ENCODE results near the gene SLC9A3.

DNA sequence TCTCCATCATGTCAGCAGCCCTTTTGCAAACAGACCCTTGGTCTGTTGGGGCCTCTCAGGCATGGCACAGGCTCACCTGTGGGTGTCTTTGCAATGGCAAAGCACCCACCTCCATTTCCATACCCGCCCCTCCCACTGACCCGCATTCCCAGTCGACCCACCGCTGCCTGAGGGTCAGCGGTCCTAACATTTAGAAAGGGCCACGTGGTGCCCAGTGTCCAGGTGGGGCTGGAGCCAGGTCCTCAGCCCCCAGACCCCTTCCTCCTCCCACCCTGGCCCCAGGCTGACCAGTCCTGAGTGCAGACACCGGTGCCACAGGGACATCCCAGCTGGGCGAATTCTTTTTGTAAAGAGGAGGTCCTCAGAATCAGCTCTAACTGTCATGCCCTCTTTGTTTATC, 44.6 kb upstream of the SLC9A3 start:
- no peak for TF ChIP-seq ZNF23 (tag by site-specific recombination; IDR thresholded peaks at IDR 0.05; ENCODE audit: borderline replicate concordance)
- TF ChIP-seq ZBTB7A (tag by site-specific recombination; IDR thresholded peaks at IDR 0.05; ENCODE audit: low read depth), result no peak
- TF ChIP-seq CTCF (tag by site-specific recombination; IDR thresholded peaks at IDR 0.05), result no peak
- TF ChIP-seq PATZ1 (tag by site-specific recombination; IDR thresholded peaks at IDR 0.05), result no peak
- TF ChIP-seq REST (tag by site-specific recombination; IDR thresholded peaks at IDR 0.05), result no peak
- TF ChIP-seq, protein P1, sequence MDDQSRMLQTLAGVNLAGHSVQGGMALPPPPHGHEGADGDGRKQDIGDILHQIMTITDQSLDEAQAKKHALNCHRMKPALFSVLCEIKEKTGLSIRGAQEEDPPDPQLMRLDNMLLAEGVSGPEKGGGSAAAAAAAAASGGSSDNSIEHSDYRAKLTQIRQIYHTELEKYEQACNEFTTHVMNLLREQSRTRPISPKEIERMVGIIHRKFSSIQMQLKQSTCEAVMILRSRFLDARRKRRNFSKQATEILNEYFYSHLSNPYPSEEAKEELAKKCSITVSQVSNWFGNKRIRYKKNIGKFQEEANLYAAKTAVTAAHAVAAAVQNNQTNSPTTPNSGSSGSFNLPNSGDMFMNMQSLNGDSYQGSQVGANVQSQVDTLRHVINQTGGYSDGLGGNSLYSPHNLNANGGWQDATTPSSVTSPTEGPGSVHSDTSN (CRISPR knock-in tag; IDR thresholded peaks at IDR 0.05), result no peak
- TF ChIP-seq ZNF404 (tag by site-specific recombination; IDR thresholded peaks at IDR 0.05), result no peak
- TF ChIP-seq SP3 (tag by site-specific recombination; IDR thresholded peaks at IDR 0.05), result no peak
- TF ChIP-seq ZNF140 (tag by site-specific recombination; IDR thresholded peaks at IDR 0.05), result no peak
- no peak for TF ChIP-seq ZNF24 (tag by site-specific recombination; IDR thresholded peaks at IDR 0.05)
